K562 (cell line): ENCODE data around the gene LOXHD1. TPM values are rescaled to one million over a fixed set of nuclear protein-coding genes. Genes with fewer than 3 reads are reported as not detected.

Source experiments
- HMG20A ChIP-seq: fragments of 450-650 bp; formaldehyde crosslinking; conservative IDR thresholded peaks from 2 replicates; pipeline ENCODE4 v1.4.0; 2020; ENCODE audit warnings: mild to moderate bottlenecking, mixed read lengths
- HNRNPUL1 ChIP-seq: fragments of 200-400 bp; formaldehyde crosslinking; IDR thresholded peaks from 2 replicates; pipeline ENCODE4 v1.6.1; 2017; ENCODE audit warnings: low read length
- POLR2B ChIP-seq: fragments of 450-650 bp; IDR thresholded peaks from 2 replicates; pipeline ENCODE4 v1.6.1; 2018; ENCODE audit warnings: low read depth; ENCODE audit not compliant: partially characterized antibody
- SIX5 ChIP-seq, 2 experiments: IDR thresholded peaks; 2 replicates each; pipeline ENCODE4 v1.6.1; 2011; ENCODE audit warnings: low read length in 2 of 2, borderline replicate concordance in 1 of 2, low read depth in 1 of 2, mild to moderate bottlenecking in 1 of 2, moderate library complexity in 1 of 2; ENCODE audit not compliant: insufficient read depth in 1 of 2
- SMARCA4 ChIP-seq: fragments of 450-650 bp; IDR thresholded peaks from 2 replicates; pipeline ENCODE4 v1.6.1; 2016
- ZFP30 ChIP-seq: fragments of 250-450 bp; sonication (Bioruptor Pico); IDR thresholded peaks from 2 replicates; pipeline ENCODE4 v1.8.0; 2022; ENCODE audit warnings: moderate library complexity, mild to moderate bottlenecking, inconsistent platforms, borderline replicate concordance
- polyA plus RNA-seq, 8 experiments: library from polyadenylated mRNA; depleted of rRNA in 4 of 8; stranded (reverse) in 5 of 8; unstranded in 3 of 8; fragments of >200 nt; fragmentation: Nextera tagmentation in 2 of 8; fragmentation: Illumina TruSeq in 1 of 8; extraction: Ambion mirVana in 2 of 8; extraction: Trizol in 1 of 8; gene quantifications; 2 replicates each; pipeline versions ENCODE4 v1.2.1 to v1.2.3, GENCODE V29; 2011 to 2014; ENCODE audit warnings: inconsistent platforms in 1 of 8, missing spikeins in 1 of 8
- total RNA-seq, 7 experiments: library from RNA; depleted of rRNA in 6 of 7; stranded (reverse); fragments of >200 nt in 6 of 7; fragmentation: Illumina TruSeq in 2 of 7; extraction: Trizol in 2 of 7; gene quantifications; 2 replicates each; pipeline versions ENCODE4 v1.2.1 to v1.2.3, GENCODE V29; 2011 to 2021; ENCODE audit warnings: low replicate concordance in 1 of 7
- TF ChIP-seq, protein P1 (sequence below): sonication (generic); formaldehyde crosslinking; IDR thresholded peaks from 2 replicates; pipeline ENCODE4 v1.8.1; 2023; ENCODE audit warnings: missing genetic modification reagents, mild to moderate bottlenecking, borderline replicate concordance

LOXHD1 gene
- total and polyA plus RNA-seq, 9 of the 15 experiments (the other 6 are each of a cell fraction or from before 2014, with no cell fraction given): not detected

DNA sequence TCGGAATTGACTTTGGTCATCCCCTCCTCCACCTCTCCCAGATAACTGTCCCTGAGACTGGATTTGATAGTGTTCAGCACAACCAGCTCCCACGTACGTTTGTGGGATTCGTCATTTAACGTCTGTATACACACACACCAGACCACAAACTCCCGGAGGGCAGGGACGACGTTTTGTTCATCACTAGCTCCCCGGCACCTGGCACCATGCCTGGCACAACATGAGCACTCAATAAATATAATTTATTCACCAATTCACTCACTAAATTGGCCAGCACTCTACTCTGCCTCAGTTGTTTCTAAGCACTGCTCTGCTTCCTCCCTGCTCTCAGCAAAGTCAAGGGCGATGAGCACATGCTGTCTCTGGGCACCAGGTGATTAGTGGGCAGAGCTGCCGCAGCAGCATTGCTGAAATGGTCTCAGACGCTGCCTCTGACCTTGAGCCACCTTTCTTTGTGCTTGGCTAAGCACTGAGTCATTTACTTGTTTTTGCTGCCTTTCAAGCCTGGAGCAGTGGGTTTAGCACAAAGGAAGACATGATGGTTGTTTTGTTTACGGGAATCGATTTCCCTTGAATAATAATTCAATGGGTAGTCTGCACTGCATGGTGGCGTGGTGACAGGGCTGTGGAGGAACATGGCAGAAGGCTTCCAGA, 19.3 kb upstream of the LOXHD1 start (continued):
- TF ChIP-seq, protein P1, sequence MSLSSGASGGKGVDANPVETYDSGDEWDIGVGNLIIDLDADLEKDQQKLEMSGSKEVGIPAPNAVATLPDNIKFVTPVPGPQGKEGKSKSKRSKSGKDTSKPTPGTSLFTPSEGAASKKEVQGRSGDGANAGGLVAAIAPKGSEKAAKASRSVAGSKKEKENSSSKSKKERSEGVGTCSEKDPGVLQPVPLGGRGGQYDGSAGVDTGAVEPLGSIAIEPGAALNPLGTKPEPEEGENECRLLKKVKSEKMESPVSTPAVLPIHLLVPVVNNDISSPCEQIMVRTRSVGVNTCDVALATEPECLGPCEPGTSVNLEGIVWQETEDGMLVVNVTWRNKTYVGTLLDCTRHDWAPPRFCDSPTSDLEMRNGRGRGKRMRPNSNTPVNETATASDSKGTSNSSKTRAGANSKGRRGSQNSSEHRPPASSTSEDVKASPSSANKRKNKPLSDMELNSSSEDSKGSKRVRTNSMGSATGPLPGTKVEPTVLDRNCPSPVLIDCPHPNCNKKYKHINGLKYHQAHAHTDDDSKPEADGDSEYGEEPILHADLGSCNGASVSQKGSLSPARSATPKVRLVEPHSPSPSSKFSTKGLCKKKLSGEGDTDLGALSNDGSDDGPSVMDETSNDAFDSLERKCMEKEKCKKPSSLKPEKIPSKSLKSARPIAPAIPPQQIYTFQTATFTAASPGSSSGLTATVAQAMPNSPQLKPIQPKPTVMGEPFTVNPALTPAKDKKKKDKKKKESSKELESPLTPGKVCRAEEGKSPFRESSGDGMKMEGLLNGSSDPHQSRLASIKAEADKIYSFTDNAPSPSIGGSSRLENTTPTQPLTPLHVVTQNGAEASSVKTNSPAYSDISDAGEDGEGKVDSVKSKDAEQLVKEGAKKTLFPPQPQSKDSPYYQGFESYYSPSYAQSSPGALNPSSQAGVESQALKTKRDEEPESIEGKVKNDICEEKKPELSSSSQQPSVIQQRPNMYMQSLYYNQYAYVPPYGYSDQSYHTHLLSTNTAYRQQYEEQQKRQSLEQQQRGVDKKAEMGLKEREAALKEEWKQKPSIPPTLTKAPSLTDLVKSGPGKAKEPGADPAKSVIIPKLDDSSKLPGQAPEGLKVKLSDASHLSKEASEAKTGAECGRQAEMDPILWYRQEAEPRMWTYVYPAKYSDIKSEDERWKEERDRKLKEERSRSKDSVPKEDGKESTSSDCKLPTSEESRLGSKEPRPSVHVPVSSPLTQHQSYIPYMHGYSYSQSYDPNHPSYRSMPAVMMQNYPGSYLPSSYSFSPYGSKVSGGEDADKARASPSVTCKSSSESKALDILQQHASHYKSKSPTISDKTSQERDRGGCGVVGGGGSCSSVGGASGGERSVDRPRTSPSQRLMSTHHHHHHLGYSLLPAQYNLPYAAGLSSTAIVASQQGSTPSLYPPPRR: no peak
- no peak for TF ChIP-seq HNRNPUL1
- TF ChIP-seq ZFP30: no peak
- no peak for TF ChIP-seq HMG20A (CRISPR knock-in tag)
- no peak for TF ChIP-seq SMARCA4
- TF ChIP-seq SIX5 (IDR thresholded peaks at IDR 0.05; ENCODE audit: borderline replicate concordance in 1 of 2, insufficient read depth in 1 of 2, low read depth in 1 of 2, low read length in 2 of 2): no peak
- no peak for TF ChIP-seq POLR2B
